Brain microvascular endothelial cell (primary cell): ENCODE results near the gene COPZ2.

ENCODE experiments used
- DNase-seq: peaks from one replicate; pipeline ENCODE4 v3.0.0-alpha.2; 2020
- H3K27ac ChIP-seq: fragments of 250-450 bp; sonication (Bioruptor Pico); 2 replicates; pipeline ENCODE4 v1.5.1; 2020; ENCODE audit warnings: mild to moderate bottlenecking, moderate library complexity
- H3K27me3 ChIP-seq: fragments of 250-450 bp; sonication (Bioruptor Pico); replicated peaks from 2 replicates; pipeline ENCODE4 v1.5.1; 2020; ENCODE audit warnings: mild to moderate bottlenecking
- H3K36me3 ChIP-seq: fragments of 250-450 bp; sonication (Bioruptor Pico); replicated peaks from 2 replicates; pipeline ENCODE4 v1.5.1; 2020; ENCODE audit warnings: mild to moderate bottlenecking
- H3K4me3 ChIP-seq: 2 replicates; pipeline ENCODE4 v1.5.1; 2011; ENCODE audit warnings: low read depth, mild to moderate bottlenecking, control low read depth, low read length, moderate library complexity
- in situ Hi-C: cut with HindIII; loops from 2 replicates; pipeline ENCODE4 v1.10.0; 2017; ENCODE audit warnings: low sequenced_read_pairs, low pct_ligation_motif_present
- TF ChIP-seq, protein P1 (sequence below): IDR thresholded peaks from 2 replicates; pipeline ENCODE4 v1.5.1; 2011; ENCODE audit warnings: low read depth, mild to moderate bottlenecking, moderate library complexity, low read length, control low read depth, inconsistent platforms; ENCODE audit errors: missing control alignments

The COPZ2 gene

DNA sequence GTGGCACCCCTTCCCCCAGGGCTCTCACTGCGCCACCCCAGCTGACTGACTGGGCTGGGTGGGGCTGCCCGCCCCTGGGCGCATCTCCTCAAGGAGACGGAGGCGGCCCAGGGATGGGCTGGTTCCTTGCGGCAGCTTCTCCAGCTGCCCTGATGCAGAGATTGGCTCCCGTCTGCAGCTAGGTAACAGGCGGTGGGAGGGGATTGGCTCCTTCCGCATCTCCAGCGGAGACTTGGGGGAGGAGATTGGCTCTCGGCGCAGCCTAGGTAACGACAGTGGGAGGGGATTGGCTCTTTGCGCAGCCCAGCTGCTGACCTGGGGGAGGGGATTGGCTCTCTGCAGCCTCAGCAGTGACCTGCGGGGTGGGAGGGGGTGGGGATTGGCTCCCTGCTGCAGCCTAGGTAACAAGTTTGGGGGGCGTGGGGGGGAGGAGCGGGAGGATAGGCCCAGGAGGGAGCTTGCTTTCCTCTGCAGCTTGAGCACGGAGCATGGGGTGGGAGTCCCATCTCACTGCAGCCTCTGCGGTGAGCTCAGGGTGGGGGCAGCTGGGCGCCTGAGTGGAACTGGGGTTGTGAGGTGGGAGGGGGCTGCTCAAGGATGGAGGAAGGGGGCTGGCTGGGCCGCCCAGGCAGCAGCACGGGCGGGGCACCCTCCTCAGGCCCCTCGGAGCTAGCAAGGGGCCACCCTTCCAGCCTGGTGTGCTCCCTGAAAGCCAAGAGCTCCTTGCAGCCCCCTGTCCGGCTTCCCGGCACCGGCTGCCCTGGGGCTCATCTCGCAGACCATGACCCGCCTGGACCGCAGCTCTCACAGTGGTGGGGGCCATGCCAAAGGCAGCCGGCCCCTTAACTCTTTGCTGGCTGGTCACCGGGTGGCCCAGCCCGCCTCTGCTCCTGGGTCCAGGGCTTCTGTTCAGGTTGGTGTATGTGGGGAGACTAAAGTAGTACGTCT, 16.9 kb upstream of the COPZ2 start:
- in situ Hi-C loops, result no loop called here
- TF ChIP-seq, protein P1, sequence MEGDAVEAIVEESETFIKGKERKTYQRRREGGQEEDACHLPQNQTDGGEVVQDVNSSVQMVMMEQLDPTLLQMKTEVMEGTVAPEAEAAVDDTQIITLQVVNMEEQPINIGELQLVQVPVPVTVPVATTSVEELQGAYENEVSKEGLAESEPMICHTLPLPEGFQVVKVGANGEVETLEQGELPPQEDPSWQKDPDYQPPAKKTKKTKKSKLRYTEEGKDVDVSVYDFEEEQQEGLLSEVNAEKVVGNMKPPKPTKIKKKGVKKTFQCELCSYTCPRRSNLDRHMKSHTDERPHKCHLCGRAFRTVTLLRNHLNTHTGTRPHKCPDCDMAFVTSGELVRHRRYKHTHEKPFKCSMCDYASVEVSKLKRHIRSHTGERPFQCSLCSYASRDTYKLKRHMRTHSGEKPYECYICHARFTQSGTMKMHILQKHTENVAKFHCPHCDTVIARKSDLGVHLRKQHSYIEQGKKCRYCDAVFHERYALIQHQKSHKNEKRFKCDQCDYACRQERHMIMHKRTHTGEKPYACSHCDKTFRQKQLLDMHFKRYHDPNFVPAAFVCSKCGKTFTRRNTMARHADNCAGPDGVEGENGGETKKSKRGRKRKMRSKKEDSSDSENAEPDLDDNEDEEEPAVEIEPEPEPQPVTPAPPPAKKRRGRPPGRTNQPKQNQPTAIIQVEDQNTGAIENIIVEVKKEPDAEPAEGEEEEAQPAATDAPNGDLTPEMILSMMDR, result no peak
- no peak overlapping the region for H3K27ac ChIP-seq
- H3K36me3 ChIP-seq, result peaks cover 51% of the 10 kb centered on the region
- peak overlapping the region; percentile 22 for H3K4me3 ChIP-seq
- no peaks in the 10 kb centered on the region for H3K27me3 ChIP-seq
- no peak for DNase-seq

GRCh38 chr17:48053758-48054237, 16.2 kb upstream of the COPZ2 start:
- TF ChIP-seq, protein P1, result no peak
- peaks cover 44% of the 10 kb centered on the region for H3K36me3 ChIP-seq
- in situ Hi-C loops, result no loop called here
- peak overlapping the region; percentile 90 for H3K27ac ChIP-seq
- H3K27me3 ChIP-seq, result no peaks in the 10 kb centered on the region
- no peak for DNase-seq
- H3K4me3 ChIP-seq, result no peak overlapping the region

- no peak for DNase-seq
- no peak overlapping the region for H3K4me3 ChIP-seq
- peaks cover 38% of the 10 kb centered on the region for H3K36me3 ChIP-seq
- in situ Hi-C loops, result no loop called here
- H3K27ac ChIP-seq, result peak overlapping the region; percentile 90
- TF ChIP-seq, protein P1, result no peak
- no peaks in the 10 kb centered on the region for H3K27me3 ChIP-seq
Measured at GRCh38 chr17:48052956-48053757, 15.6 kb upstream of the COPZ2 start.

DNA sequence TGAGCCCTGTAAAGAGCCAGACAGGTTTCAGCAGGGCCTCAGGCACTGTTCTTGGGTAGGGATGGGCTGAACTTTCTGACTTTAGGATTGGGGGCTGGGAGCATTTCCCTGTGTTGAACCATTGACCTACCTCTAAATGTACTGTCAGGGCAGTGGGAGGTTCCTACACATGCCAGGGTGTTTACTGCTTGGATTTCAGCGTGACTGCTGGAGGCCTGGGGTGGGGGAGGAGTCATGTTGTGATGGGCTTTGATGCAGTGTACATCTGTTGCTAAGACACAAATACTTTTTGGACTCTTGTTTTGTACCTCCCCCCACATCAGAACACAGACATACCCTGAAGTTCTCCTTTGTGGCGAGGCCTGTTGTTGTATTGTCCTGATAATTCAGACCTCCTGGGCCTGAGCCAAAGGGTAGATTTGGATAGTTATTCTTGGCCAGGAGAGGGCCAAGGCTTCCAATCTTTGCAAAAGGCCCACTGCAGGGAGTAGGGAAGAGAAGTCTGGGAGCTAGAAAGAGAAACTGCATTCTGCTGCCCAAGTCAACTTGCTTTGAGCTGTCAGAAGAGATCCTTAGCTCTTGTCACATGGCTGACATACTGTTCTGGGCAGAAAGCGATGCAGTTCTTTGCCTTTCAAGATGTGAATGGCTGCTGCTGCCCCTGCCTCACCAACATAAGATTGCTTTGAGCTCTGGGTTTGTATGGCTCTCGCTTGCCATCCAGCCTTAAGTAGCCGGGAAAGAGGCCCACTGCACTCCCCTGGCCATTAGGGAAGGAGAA, 14.3 kb upstream of the COPZ2 start:
- in situ Hi-C loops, result no loop called here
- H3K36me3 ChIP-seq, result peaks cover 26% of the 10 kb centered on the region
- peak overlapping the region; percentile 22 for H3K4me3 ChIP-seq
- TF ChIP-seq, protein P1, result peak; percentile 39
- peak overlapping the region; percentile 90 for H3K27ac ChIP-seq
- no peaks in the 10 kb centered on the region for H3K27me3 ChIP-seq
- DNase-seq, result peak; percentile 95

DNA sequence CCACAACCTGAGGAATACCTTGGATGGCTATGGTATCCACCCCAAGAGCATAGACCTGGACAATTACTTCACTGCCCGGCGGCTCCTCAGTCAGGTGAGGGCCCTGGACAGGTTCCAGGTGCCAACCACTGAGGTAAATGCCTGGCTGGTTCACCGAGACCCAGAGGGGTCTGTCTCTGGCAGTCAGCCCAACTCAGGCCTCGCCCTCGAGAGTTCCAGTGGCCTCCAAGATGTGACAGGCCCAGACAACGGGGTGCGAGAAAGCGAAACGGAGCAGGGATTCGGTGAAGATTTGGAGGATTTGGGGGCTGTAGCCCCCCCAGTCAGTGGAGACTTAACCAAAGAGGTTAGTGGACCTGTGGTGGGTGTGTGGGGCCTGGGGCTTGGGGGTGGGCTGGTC, 13.7 kb upstream of the COPZ2 start:
- no peaks in the 10 kb centered on the region for H3K27me3 ChIP-seq
- peaks cover 20% of the 10 kb centered on the region for H3K36me3 ChIP-seq
- in situ Hi-C loops, result no loop called here
- H3K4me3 ChIP-seq, result no peak overlapping the region
- no peak for DNase-seq
- H3K27ac ChIP-seq, result peak overlapping the region; percentile 90
- TF ChIP-seq, protein P1, result no peak
